HG03469 (cell line): Measurements from ENCODE around the gene NCK2.

ENCODE experiments used
- ATAC-seq: cut with Tn5 transposase; IDR thresholded peaks from one replicate; pipeline ENCODE4 v1.9.1; 2021; ENCODE audit warnings: mild to moderate bottlenecking, moderate library complexity, moderate number of reproducible peaks; ENCODE audit not compliant: unreplicated experiment

NCK2 gene

GRCh38 chr2:105744909-105745853, at the start of gene NCK2:
NCK2 (plus strand) TSS chr2:105744912; CDS start chr2:105855064, 110,152 bp downstream.
- no peak for ATAC-seq

GRCh38 chr2:105697781-105698449, 46.8 kb upstream of the NCK2 start:
- no peak for ATAC-seq

- ATAC-seq: no peak
These were observed 45.9 kb upstream of the NCK2 start for GRCh38 chr2:105698820-105699219.

- ATAC-seq: no peak
These were observed 43.7 kb upstream of the NCK2 start for GRCh38 chr2:105701042-105701441.

- no peak for ATAC-seq
These were observed 36.0 kb upstream of the NCK2 start for GRCh38 chr2:105708697-105709096.

GRCh38 chr2:105711394-105711793, 33.3 kb upstream of the NCK2 start:
- ATAC-seq: no peak

- ATAC-seq: no peak
These were observed 32.4 kb upstream of the NCK2 start for GRCh38 chr2:105712166-105712915.

GRCh38 chr2:105712981-105713596, 31.6 kb upstream of the NCK2 start:
- no peak for ATAC-seq

GRCh38 chr2:105714141-105714540, 30.6 kb upstream of the NCK2 start:
- ATAC-seq: no peak

GRCh38 chr2:105718846-105719481, 25.7 kb upstream of the NCK2 start:
- ATAC-seq: no peak

GRCh38 chr2:105721991-105722511, 22.7 kb upstream of the NCK2 start:
- no peak for ATAC-seq

GRCh38 chr2:105722726-105723297, 21.9 kb upstream of the NCK2 start:
- ATAC-seq: no peak

- no peak for ATAC-seq
These were observed 21.3 kb upstream of the NCK2 start for GRCh38 chr2:105723431-105723830.

GRCh38 chr2:105725388-105725787, 19.3 kb upstream of the NCK2 start:
- ATAC-seq: no peak

GRCh38 chr2:105730170-105730569, 14.5 kb upstream of the NCK2 start:
- ATAC-seq: no peak

GRCh38 chr2:105731511-105731910, 13.2 kb upstream of the NCK2 start:
- no peak for ATAC-seq

GRCh38 chr2:105732101-105732500, 12.6 kb upstream of the NCK2 start:
- ATAC-seq: no peak

GRCh38 chr2:105732955-105733607, 11.6 kb upstream of the NCK2 start:
- no peak for ATAC-seq

GRCh38 chr2:105733875-105734274, 10.8 kb upstream of the NCK2 start:
- ATAC-seq: no peak
